OCI-LY7 (cell line): ENCODE data around the gene MYEOV.

ENCODE experiments used
- CTCF ChIP-seq: fragments of 200-600 bp; sonication (generic); conservative IDR thresholded peaks from 2 replicates; pipeline ENCODE4 v1.5.1; 2014; ENCODE audit warnings: mild to moderate bottlenecking, antibody characterized with exemption, low read length, moderate library complexity, mixed read lengths
- EZH2phosphoT487 ChIP-seq: fragments of 200-600 bp; sonication (generic); IDR thresholded peaks from 2 replicates; pipeline ENCODE4 v1.6.1; 2018; ENCODE audit warnings: low read depth, borderline replicate concordance, mild to moderate bottlenecking, mixed run types, antibody characterized with exemption, low read length, moderate library complexity, mixed read lengths

- no peak for TF ChIP-seq CTCF
- no peak for TF ChIP-seq EZH2phosphoT487
Measured at GRCh38 chr11:69300120-69301060, 6.4 kb downstream of the MYEOV start.
